Stimulated activated CD4-positive, alpha-beta T cell treated with anti-CD3 and anti-CD28 coated beads, Interleukin-4, amount 100 ng/mL, for 1 hour (primary cell): ENCODE results near the gene RRBP1.

Experiments
- DNase-seq: peaks from one replicate; pipeline ENCODE4 v3.0.0-alpha.2; 2020

RRBP1 gene

DNA sequence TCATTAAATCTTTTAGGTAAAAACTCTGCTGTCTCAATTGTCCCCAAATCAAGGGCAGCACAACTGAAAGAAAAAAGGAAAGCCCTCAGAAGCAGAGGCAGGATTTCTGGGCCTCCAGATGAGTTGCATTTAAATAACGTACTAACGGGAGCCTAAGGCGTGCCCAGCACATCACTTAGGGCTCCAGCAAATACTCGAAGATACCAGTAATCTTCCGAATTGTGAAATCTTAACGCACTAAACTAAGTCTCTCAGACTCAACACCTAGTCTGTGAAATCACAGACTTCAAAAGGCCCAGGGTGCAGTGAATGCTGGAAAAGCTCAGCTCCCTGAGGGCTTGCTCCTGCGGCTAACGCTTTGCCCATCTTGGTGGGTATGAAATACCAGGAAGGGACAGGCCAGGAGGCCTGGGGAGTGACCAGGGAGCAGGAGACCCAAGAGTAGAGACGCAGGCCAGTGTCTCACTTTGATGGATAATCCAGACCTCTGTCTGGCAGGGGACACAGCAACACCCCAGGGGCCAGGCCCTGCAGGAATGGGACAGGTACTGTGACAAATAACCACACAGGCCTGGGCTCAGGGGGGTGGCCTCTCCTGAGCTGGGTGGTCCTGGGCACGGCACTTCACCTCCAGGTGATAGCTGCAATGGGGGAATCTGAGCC is 36.4 kb downstream of the RRBP1 start:
- DNase-seq: no peak

DNA sequence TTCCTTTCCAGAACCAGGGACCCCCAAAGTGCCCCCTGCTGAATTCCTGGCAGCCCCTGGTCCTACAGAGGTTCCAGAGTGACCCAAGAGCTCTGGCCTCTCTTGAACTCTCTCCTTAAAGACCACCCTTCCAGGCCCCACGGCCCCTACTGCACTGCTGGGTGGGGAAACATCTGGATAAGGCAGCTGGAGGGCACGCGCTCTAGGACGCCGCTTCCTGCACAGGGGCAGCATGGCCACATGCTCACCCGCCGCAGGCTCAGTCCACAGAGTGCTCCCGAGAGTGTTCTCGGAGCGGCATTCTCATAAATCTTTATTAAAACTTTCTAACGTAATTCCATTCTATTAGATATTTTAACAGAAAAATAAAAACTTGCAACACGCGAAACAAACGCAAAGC is 37.0 kb downstream of the RRBP1 start:
- no peak for DNase-seq

GRCh38 chr20:17644451-17644850 is 37.6 kb downstream of the RRBP1 start:
- DNase-seq: no peak

GRCh38 chr20:17643531-17644188 is 38.4 kb downstream of the RRBP1 start:
- no peak for DNase-seq

GRCh38 chr20:17642404-17643269 is 39.4 kb downstream of the RRBP1 start:
- DNase-seq: no peak

- DNase-seq: no peak
Measured at GRCh38 chr20:17641993-17642392, 40.0 kb downstream of the RRBP1 start.

DNA sequence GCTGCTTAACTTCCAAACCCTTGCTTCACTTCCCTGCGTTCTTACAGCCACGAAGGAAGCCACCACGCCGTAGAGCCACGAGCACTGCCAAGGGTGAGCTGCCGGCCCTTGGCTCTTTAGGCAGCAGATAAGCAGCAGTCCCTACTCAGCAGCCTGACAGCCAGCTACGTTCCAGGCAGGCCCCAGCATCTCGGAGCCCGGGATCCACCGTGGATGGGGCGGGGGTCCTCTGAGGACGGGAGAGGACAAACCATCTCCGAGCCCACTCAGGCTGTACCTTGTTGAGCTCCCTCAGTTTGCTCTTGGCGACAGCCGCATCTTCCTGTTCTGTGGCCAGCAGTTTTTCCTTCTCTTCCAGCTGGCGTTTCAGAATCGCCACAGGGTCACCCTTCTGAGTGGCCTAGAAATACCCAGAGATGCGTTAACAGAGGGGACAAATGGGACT is 40.5 kb downstream of the RRBP1 start:
- no peak for DNase-seq

DNA sequence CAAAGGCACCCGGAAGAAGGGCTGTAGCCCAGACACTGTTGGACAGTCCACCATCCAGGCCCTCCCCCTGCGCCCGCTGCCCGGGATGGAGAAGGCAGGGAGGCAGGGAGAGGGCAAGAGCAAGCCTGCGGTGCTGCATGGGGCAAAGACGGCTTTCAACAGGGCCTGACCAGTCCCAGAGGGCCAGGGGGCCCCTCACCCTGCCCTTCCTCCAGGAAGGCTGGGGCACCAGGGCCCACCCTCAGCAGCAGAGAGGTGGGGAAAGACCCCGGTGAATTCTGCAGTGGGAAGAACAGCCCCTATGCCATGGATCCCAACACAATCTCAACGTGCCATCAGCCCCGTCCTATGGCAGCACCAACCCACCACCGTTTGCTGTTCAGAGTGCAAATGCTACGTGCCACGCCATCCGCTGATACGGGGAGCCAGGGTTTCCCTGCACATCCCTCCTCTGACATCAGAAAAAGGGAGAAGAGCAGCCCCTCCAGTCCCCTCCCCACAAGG is 41.1 kb downstream of the RRBP1 start:
- no peak for DNase-seq

GRCh38 chr20:17640146-17640874 is 41.7 kb downstream of the RRBP1 start:
- DNase-seq: no peak

GRCh38 chr20:17638835-17639407 is 43.1 kb downstream of the RRBP1 start:
- no peak for DNase-seq

DNA sequence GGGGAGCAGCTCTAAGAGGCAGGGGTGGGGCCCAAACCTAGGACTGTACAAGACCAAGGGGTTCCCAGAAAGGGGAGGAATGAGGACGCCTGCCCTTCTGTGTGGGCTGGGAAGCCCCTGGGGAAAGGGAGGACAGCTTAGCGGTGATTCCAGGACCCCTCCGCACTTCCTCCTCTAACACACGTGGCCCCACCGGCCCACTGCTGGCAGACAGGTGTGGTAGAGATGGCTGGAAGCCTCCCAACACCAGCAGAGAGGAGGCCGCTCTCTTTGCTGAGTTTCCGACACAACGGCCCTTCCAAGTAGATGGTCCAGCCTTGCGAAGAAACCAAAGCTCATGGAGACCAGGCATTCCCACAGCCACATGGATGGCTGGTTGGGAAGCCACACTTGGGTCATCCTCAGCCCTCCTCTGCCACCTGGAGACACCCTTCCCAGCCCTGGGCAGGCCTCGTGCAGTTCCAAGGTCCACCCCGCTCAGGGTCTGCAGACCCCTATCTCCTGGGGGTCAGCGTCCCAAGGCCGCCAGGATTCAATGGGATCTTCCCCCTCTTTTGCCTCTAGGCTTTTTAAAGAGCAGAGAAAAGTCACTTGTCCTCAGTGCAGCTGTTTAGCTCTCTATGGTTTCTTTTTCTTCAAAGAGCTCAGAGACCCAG is 43.9 kb downstream of the RRBP1 start:
- DNase-seq: no peak

DNA sequence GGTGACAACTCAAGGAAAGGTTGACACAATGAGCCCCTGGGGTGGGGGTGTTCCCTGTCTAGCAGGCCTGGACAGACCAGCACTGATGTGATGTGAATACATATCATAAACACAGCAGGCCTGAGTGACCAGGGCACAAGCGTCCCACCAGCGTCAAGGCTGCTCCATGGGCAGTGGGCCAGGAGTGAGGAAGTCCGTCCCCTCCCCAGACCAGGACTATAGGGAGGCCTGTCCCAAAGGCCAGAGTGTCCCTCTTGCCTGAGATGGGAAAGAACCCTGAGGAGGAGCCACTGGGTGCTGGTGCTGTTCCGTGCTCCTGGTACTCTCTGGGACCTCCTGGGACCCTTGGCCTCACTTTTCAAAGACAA is 44.6 kb downstream of the RRBP1 start:
- DNase-seq: no peak

- no peak for DNase-seq
Measured at GRCh38 chr20:17636523-17637412, 45.3 kb downstream of the RRBP1 start.

DNA sequence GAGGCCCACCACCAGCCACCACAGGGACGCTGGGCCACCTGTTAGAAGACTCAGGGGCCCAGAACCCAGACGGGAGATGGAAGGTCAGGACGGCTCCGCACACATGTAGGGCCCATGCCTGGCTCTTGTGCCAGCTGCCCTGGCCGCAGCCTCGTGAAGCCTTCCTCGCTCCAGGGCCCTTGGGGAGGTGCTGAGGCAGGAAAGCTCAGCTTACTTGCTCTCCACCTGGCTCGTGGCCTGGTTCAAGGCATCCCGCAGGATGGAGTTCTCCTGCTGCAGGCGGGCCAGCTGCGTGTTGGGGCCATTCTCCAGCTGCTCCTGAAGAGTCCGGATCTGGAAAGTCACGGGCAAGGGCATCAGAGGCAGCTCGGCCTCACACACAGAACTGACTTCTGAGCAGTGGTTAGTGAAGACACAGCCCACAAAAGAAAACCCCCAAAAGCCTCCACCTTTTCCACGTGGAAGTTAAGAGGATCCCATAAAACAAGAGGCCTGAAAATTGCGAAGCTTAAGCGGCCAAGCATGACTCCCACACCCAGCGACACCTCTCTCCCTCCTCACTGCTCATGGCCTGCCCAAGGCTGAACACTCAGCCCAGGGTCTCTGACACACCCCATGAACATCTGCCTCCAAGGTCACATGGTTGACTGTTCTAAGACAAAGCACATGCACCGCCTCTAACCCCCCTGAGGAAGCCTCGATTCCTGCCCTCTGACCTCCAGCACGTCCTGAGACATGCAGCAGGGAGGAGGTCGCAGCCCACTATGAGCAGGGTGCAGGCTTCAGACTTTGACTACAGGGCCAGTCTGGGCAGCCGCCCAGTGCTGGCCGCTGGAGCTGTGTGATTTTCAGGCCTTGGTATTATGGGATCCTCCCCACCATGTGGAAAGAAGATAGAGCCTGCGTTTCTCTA is 46.5 kb downstream of the RRBP1 start:
- DNase-seq: no peak

GRCh38 chr20:17634661-17635331 is 47.2 kb downstream of the RRBP1 start:
- DNase-seq: no peak

DNA sequence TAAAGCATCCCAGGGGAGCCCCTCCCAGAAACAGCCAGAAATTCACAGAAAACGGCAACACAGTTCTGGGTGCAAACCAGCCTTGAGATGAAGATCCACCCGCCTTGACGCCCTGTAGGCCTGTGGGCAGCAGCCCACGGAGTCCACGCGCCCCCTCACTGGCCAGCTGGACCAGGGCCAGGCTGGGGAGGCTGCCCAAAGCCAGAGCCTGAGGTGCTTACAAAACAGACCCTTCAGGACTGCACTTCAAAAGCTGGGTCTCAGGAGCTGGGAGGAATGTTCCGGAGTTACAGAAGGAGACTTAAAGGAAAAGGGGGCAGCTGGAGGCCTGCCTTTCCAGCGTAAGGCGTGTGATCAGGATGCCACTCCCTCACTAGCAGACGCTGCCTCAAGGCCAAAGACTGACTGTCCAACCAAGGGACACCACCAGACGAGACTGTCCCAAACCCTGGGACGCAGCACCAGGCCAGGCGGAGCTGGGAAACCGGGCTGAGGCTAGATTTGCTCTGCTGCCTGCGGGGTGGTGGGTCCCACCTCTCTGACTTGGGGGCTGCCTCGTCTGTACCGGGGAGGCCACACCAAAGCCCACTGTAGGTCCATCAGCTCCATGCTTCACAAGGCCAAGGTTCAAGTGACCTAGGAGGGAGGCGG is 48.1 kb downstream of the RRBP1 start:
- no peak for DNase-seq

DNA sequence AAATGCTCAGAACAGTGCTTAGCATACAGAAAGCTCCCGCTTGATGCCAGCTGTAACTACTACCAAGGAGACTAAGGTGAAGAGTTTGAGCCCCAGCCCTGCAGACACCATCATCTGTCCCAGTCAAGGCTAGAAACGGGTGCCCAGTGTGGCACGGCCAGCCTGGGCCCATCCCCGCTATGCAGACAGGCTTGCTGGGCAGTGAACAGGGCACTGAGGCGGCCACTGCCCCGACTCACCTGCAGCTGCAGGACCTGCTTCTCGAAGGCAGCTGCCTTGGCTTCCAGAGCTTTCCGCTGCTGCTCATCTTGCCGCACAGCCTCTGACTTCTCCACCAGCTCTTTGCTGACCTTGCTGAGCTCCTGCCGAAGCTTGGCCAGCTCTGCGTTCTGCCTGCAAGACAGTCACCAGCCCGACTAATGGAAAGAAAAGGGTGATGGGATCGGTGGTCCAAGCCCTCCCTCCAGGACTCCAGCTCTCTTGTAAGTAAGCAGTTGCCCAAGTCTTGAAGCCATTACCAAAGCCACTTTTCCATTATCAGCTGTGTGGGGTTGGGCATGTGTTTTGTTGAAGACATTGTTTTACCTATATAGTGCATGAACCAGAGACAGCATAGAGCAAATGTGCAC is 48.7 kb downstream of the RRBP1 start:
- DNase-seq: no peak
